ENCODE data around the gene SNAPC5.

DNA sequence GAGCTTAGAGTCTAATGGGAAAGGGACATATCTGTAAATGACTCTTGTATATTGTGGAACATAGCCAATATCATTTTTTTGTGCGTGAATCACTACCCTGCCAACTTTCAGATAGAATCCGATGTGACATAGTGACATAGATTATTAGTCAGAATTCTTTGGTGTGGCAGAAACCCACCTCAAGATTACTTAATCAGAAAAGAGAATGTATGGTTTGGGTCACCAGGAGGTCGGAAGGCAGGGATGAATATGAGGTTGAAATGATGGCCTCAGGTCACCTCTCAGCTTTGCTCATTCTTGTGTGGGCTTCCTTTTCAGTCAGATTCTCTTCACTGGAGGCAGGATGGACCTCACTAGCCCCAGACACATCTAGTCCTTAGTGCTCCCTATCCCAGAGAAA, 41.4 kb downstream of the SNAPC5 start:
- TF ChIP-seq, protein P1, sequence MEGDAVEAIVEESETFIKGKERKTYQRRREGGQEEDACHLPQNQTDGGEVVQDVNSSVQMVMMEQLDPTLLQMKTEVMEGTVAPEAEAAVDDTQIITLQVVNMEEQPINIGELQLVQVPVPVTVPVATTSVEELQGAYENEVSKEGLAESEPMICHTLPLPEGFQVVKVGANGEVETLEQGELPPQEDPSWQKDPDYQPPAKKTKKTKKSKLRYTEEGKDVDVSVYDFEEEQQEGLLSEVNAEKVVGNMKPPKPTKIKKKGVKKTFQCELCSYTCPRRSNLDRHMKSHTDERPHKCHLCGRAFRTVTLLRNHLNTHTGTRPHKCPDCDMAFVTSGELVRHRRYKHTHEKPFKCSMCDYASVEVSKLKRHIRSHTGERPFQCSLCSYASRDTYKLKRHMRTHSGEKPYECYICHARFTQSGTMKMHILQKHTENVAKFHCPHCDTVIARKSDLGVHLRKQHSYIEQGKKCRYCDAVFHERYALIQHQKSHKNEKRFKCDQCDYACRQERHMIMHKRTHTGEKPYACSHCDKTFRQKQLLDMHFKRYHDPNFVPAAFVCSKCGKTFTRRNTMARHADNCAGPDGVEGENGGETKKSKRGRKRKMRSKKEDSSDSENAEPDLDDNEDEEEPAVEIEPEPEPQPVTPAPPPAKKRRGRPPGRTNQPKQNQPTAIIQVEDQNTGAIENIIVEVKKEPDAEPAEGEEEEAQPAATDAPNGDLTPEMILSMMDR (conservative IDR thresholded peaks at IDR 0.05; ENCODE audit: low read depth, low read length) = no peak
- TF ChIP-seq EZH2phosphoT487 (IDR thresholded peaks at IDR 0.05; ENCODE audit: borderline replicate concordance, low read length) (no peak), EZH2 (IDR thresholded peaks at IDR 0.05; ENCODE audit: low read length, unreplicated experiment) (no peak)

Data from PC-3 (cell line).